Activated CD8-positive, alpha-beta memory T cell treated with anti-CD3 and anti-CD28 coated beads, Interleukin-2, amount 50 U/mL, for 24 hours (primary cell): ENCODE data around the gene RBPMS2.

Experiments
- DNase-seq: peaks from one replicate; pipeline ENCODE4 v3.0.0-alpha.2; 2020; ENCODE audit errors: extremely low read depth

Gene RBPMS2

DNA sequence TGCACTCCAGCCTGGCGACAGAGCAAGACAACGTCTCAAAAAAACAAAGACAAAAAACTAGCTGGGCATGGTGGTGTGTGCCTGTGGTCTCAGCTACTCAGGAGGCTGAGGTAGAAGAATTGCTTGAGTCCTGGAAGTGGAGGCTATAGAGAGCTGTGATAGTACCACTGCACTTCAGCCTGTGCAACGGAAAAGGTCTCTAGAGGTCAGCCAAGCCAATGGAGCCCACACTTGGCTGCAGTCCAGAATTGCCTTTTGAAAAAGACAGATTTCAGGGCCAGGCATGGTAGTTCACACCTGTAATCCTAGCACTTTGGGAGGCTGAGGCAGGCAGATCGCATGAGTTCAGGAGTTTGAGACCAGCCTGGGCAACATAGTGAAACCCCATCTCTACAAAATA is 8.4 kb upstream of the RBPMS2 start:
- no peak for DNase-seq

GRCh38 chr15:64782751-64783150 is 7.4 kb upstream of the RBPMS2 start:
- DNase-seq, result no peak

DNA sequence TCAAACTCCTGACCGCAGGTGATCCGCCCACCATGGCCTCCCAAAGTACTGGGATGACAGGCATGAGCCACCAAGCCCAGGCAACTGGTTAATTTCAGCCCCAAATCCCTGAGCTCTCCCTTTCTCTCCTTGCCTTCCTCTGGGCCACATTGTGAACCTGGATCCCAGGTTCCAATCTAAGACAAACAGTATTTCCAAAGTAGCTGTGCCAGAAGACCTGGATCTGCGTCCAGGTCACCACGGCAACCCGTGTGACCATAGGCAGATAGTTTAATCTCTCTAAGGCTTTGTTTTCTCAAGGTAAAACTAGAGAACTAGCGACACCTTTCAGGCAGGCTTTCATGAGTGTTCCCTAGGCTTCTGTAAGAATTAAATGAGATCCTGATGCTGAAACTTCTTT is 5.9 kb upstream of the RBPMS2 start:
- no peak for DNase-seq

DNA sequence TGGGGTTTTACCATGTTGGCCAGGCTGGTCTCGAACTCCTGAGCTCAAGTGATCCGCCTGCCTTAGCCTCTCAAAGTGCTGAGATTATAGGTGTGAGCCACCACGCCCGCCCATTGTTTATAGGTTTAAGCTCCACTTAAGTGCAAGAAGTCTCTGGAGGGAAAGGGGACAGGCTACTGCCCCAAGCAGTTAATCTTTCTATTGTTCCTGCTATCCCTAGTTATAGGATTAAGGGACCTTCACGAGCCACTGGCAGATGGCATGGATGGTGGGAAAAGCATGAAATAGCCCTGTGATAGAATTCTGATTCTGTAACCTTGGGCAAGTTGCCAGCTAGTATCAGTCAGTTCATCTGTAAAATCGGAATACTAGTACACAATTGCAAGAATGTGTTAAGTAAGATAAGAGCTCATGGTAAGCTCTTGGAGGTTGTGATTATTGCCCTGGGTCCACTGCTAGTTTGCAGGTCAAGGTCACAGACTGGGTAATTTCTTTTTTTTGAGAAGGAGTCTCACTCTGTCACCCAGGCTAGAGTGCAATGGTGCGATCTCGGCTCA is 5.3 kb upstream of the RBPMS2 start:
- no peak for DNase-seq

DNA sequence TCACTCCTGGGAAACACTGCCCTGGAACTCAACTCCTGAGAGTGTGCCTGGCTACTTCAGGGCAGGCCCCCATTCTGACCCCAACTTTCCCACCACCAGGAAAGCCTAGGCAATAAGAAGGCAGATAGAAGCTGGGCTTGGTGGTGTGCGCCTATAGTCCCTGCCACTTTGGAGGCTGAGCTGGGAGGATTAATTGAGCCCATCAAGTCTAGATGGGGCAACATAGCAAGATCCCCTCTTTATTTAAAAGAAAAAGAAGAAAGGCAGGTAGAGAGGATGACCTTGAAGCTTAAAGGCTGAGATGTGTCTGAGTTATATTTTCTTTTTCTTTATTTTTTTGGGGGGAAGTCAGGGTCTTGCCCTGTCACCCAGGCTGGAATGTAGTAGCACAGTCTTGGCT is 4.2 kb upstream of the RBPMS2 start:
- DNase-seq, result no peak

DNA sequence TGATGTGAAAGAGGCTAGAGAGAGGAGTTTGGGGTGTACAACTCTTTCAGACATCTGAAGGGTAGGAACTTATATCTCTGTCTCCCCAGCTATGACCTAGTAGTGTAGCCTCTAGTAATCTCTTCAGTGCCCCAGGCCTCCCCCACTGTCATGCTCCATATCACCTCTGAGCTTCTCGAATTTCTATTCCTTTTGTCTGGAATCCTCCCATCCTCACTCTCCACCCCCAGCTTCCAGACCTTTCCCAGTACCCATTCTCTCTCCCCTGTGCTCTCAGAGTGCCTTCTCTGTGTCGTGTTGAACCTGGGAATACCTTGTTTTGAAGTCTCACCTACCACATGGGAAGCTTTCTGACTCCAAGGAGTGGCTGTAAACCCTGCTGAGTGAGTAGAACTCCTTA is 3.6 kb upstream of the RBPMS2 start:
- DNase-seq, result no peak

- DNase-seq, result no peak
These were observed 1.0 kb upstream of the RBPMS2 start for GRCh38 chr15:64776402-64776786.

DNA sequence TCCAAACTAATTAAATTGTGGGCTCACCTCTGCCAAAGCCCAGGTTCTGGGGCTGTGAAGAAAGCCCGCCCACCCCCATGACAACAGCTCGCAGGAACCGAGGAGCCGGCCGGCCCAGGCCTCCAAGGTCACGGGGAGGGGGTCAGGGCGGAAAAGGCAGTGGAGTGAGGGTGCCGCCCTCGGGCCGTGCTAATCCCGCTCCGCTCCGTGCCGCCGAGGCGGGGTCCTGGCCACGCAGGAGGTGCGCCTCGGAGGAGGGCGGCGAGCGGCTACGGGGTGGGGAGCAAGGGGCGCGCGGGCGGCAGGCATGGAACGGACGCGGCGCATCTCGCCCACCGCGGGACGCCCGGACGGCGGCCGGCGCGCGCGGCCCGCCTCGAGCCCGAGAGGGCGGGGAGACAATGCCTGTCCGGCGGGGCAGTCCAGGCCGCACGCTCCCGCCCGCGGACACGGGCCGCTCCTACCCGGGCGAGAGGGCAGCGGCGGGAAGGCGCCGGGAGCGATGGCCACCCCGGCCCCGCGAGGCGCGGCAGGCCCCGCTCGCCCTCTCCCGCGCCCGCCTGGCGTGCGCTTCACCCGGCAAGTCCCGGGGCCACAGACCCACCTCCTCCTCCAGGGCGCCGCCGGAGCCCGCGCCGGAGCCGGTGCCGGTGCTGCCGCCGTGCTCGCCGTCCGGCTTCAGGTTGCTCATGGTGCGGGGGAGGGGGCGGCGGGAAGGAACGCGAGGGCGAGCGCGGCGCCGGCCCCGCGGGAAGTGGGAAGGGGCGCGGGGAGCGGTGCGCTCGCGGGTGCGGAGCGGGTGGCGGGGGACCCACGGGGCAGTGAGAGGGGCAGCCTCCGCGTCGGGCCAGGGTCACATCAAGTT is 528 bp downstream of the RBPMS2 start:
- no peak for DNase-seq

DNA sequence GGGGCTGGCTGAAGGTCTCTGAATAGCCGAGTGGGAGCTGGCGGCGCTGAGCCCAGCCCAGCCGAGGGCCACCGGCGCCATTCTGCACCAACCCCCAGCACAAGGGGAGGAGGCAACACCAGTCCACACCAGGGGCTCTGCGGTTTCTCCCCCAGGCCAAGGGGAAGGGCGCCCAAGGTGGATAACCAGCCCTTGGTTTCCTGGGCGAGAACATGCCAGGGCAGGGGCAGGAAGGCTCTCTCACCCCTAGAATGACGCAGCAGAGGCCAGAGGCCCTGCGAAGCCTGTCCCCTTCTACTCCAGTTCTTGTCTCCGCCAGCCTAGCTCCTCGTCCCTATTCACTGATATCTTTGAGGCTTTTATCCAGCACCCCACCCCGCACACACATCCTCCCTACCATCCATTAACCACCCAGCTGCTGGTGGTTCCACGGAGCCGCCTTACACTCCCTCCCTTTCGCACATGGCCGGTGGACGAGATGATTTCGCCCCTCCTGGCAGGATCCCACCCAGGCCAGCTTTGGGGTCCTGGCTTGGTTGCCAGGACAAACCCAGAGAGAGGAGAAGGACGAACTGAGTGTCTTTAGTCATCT is 1.3 kb downstream of the RBPMS2 start:
- no peak for DNase-seq

GRCh38 chr15:64773606-64774005 is 1.8 kb downstream of the RBPMS2 start:
- no peak for DNase-seq

DNA sequence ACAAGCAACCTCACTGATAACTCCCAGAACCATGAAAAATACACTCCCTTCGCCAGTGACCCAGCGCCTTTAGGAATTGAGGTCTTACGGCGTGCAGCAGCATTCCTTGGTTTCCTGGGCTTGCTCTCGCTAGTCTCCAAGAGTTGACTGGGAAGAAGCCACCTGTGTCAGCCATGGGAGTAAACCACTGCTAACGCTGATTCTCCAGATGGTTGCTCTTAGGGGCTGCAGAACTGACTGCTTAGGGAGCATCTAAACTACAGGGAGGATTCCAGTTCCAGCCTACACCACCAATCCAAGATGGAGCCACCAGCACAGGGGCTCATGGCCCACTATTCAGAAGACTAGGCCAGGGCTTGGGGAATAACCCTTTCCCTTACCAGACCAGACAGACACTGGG is 2.4 kb downstream of the RBPMS2 start:
- no peak for DNase-seq

- no peak for DNase-seq
These were observed 2.9 kb downstream of the RBPMS2 start for GRCh38 chr15:64772488-64772887.

DNA sequence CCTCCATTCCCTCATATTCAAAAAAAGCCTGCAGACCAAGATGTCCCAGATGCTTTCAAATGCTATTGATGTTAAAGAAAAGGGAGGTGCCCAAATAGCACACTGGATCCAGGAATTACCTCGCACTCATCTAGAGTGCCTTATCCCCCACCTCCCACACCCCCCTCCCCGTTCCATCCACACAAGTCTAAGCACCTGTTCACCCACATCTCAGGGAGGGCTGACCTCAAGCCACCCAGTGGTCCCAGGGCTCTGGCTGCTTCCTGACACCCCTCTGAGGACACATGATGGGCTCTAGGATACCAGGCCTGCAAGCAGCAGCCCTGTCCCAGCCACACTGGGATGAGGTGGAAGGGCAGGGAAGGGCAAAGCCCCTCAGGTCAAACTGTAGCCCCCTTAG is 4.8 kb downstream of the RBPMS2 start:
- no peak for DNase-seq

- no peak for DNase-seq
These were observed 8.2 kb downstream of the RBPMS2 start for GRCh38 chr15:64767203-64767602.

DNA sequence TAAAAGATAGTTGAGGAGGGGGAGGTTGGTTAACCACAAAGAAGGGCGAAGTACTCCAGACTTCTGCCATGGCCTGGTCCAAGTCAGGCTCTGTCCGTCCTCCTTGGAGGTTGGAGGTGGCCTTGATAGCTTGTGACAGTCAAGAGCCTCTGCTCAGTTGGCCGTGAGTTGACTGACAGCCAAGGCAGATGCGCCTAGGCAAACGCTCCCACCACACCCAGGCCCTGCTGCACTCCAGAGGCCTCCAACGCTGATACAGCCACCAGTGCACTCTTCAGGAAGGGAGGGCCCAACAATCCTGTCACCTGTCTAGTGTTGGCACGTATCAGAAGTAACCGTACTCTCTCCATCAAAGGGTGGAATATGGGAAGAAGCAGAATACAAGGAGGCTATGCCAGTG is 9.3 kb downstream of the RBPMS2 start:
- DNase-seq, result no peak

DNA sequence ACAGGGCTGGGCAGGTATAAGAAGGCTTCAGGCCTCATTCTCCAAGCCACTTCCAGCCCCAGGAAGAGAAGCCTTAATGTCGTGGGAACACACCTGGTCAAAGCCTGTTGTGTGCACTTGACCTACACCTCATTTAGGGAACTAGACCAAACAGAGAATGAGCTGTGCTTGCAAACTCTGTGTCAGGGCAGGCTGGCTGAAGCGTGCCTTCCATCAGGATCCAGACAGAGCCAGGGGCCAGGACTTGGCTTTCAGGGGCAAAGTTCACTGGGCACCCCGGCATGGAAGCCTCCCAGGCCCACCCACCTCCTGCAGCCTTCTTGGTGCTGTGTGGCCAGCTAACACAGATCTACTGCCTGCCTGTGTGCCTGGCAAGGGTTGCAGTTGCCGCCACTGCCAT is 11.5 kb downstream of the RBPMS2 start:
- no peak for DNase-seq

GRCh38 chr15:64763462-64763861 is 11.9 kb downstream of the RBPMS2 start:
- DNase-seq, result no peak

- no peak for DNase-seq
These were observed 12.4 kb downstream of the RBPMS2 start for GRCh38 chr15:64763021-64763420.

GRCh38 chr15:64762546-64762945 is 12.8 kb downstream of the RBPMS2 start:
- no peak for DNase-seq

GRCh38 chr15:64761156-64761555 is 14.2 kb downstream of the RBPMS2 start:
- no peak for DNase-seq

DNA sequence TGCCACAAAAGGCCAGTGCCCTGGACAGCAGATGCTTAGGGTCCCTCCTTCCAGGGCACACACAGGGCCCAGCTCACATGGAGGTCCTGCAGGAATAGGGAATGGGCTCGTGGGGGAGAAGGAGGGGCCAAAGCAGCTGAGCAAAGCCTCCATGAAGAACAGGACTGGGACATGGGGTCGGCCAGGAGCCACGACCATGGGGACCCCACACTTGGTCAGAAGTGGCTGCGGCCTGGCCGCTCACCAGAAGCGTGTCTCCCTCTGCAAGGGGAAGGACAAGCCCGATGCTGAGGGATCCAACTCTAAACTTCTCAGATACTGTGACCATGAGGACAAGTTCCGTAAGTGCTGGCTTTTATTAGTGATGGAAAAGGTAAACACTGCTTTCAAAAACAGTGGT is 15.3 kb downstream of the RBPMS2 start:
- DNase-seq, result no peak

DNA sequence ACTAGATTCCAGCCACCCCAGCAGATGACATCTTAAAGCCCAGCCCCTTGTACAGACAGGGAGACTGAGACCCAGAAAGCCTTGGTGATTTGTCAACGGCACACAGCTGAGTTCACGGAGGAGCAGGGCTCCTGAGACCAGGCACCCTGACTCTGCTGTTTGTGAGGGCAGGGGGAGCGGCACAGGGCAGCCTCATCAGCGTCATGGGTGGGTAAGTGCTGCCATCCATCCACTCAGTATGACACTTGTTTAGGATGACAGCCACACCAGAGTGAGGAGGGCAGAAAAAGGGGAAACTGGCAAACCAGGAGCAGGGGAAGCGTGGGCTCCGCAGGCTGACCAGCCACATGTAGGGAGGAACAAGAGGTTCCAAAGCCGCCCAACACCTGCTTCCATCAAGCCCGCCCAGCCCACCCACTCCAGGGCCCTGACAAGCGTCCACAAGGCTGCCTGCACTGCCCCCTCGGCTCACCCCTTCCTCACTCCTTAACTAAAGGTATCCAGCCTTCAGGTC is 19.9 kb downstream of the RBPMS2 start:
- DNase-seq, result no peak
